Lung (tissue), 12 donors: ENCODE measurements around the gene RASA3. TPM values are rescaled to one million over a fixed set of nuclear protein-coding genes. Genes with fewer than 3 reads are reported as not detected.

Source experiments
- ATAC-seq: fragments of 200-7000 bp; cut with Tn5 transposase; one replicate; pipeline ENCODE4 v1.9.1; 2020; ENCODE audit warnings: moderate number of reproducible peaks; ENCODE audit not compliant: insufficient read depth, low FRiP score
- DNase-seq, 3 donors: peaks; one replicate each; pipeline ENCODE4 v3.0.0-alpha.2; 2013 to 2017
- H3K27ac ChIP-seq, 2 donors: one replicate each; pipeline ENCODE4 v1.5.1; 2013; ENCODE audit warnings: mild to moderate bottlenecking in 2 of 2, moderate library complexity in 2 of 2, control low read depth in 1 of 2, inconsistent platforms in 1 of 2, low read depth in 1 of 2, low read length in 1 of 2
- H3K27me3 ChIP-seq, 3 donors: one replicate each; pipeline ENCODE4 v1.5.1; 2013; ENCODE audit warnings: low read length in 2 of 3; ENCODE audit not compliant: control insufficient read depth in 3 of 3, insufficient read depth in 3 of 3
- H3K36me3 ChIP-seq, 4 donors: one replicate each; pipeline ENCODE4 v1.5.1; 2013; ENCODE audit warnings: low read length in 4 of 4, mild to moderate bottlenecking in 1 of 4, moderate library complexity in 1 of 4; ENCODE audit not compliant: control insufficient read depth in 4 of 4, insufficient read depth in 4 of 4
- H3K4me1 ChIP-seq, 5 donors: one replicate each; pipeline ENCODE4 v1.5.1; 2013; ENCODE audit warnings: low read length in 5 of 5, mild to moderate bottlenecking in 2 of 5, moderate library complexity in 1 of 5; ENCODE audit not compliant: control insufficient read depth in 5 of 5, insufficient read depth in 5 of 5
- H3K4me3 ChIP-seq: one replicate; pipeline ENCODE4 v1.5.1; 2013; ENCODE audit warnings: mild to moderate bottlenecking, control low read depth, moderate library complexity
- H3K9ac ChIP-seq, 2 donors: one replicate each; pipeline ENCODE4 v1.5.1; 2013; ENCODE audit warnings: low read length in 2 of 2, control low read depth in 1 of 2; ENCODE audit not compliant: insufficient read depth in 1 of 2
- H3K9me3 ChIP-seq, 4 donors: one replicate each; pipeline ENCODE4 v1.5.1; 2013; ENCODE audit warnings: low read length in 3 of 4, mild to moderate bottlenecking in 1 of 4, moderate library complexity in 1 of 4; ENCODE audit not compliant: control insufficient read depth in 4 of 4, insufficient read depth in 3 of 4
- WGBS, 2 donors: extraction: QIAGEN DNeasy Blood & Tissue Kit; methylation state at CpG; one replicate each; pipeline ENCODE4 v1.1.7; 2013; 5-methylcytosine and 5-hydroxymethylcytosine counted together
- polyA plus RNA-seq, 2 donors: library from polyadenylated mRNA; stranded (reverse); fragments of 200-250 nt; gene quantifications; one replicate each; pipeline ENCODE4 v1.2.1, GENCODE V29; 2013
- total RNA-seq, 2 donors: library from RNA; depleted of rRNA in 1 of 2; stranded (reverse); fragments of >200 nt in 1 of 2; gene quantifications; one replicate each; pipeline ENCODE4 v1.2.1, GENCODE V29; 2014 to 2021
- TF ChIP-seq, protein P1 (sequence below): IDR thresholded peaks from 2 replicates; pipeline ENCODE4 v1.5.1; 2012; ENCODE audit warnings: mild to moderate bottlenecking; ENCODE audit errors: control extremely low read depth, extremely low read depth
- donor health status: control.
- donor health status: control.
- donor health status: Bipolar disorder and iron deficiency.
- donor health status: healthy.
- donor health status: DM: yes; HTN: yes; CAD: no.

RASA3 gene
- total and polyA plus RNA-seq, 4 donors: 7.4 to 22.8 (median 16.2) TPM

DNA sequence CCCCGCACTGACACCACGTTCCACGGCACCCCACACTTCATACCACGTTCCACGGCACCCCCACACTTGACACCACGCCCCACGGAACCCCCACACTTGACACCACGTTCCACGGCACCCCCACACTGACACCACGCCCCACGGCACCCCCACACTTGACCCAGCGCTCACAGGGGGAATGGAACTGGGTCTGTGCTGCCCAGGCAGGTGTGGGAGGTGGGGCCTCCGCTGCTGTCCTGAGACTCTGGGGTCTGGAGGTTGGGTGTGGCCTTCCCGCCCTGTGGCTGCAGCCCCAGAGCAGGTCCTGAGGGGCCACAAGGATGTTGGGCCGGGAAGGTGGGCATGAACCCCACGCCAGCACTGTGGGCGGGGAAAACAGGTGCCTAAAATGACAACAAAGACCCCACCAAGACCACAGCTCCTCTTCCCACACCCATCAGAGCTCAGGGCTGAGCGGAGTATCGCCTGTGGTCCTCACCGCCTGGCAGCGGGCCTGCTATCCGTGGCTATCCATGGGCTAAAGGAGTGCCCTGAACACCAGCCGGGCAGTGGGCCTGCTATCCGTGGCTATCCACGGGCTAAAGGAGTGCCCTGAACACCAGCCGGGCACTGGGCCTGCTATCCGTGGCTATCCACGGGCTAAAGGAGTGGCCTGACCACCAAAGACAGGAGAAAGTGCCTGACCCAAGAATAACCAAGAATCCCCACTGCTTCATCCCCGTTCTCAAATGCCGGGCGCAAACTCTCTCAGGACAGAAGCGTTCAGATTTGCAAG, 98.7 kb downstream of the RASA3 start:
- 95 to 97% methylated on average over 32 of the region's 32 CpGs for WGBS, 2 donors
- ATAC-seq (no peak), DNase-seq (no peak)
- Histone ChIP-seq H3K36me3 (peaks cover 0 to 5% (median 0%) of the 10 kb centered on the region in 4 donors), H3K4me1 (peaks cover 4 to 16% (median 7%) of the 10 kb centered on the region in 5 donors), H3K4me3 (no peak overlapping the region), H3K9ac (no peak overlapping the region), H3K27me3 (peaks cover 0 to 2% (median 0%) of the 10 kb centered on the region in 3 donors), H3K27ac (no peak overlapping the region), H3K9me3 (no peaks in the 10 kb centered on the region)
- TF ChIP-seq, protein P1, sequence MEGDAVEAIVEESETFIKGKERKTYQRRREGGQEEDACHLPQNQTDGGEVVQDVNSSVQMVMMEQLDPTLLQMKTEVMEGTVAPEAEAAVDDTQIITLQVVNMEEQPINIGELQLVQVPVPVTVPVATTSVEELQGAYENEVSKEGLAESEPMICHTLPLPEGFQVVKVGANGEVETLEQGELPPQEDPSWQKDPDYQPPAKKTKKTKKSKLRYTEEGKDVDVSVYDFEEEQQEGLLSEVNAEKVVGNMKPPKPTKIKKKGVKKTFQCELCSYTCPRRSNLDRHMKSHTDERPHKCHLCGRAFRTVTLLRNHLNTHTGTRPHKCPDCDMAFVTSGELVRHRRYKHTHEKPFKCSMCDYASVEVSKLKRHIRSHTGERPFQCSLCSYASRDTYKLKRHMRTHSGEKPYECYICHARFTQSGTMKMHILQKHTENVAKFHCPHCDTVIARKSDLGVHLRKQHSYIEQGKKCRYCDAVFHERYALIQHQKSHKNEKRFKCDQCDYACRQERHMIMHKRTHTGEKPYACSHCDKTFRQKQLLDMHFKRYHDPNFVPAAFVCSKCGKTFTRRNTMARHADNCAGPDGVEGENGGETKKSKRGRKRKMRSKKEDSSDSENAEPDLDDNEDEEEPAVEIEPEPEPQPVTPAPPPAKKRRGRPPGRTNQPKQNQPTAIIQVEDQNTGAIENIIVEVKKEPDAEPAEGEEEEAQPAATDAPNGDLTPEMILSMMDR: no peak

DNA sequence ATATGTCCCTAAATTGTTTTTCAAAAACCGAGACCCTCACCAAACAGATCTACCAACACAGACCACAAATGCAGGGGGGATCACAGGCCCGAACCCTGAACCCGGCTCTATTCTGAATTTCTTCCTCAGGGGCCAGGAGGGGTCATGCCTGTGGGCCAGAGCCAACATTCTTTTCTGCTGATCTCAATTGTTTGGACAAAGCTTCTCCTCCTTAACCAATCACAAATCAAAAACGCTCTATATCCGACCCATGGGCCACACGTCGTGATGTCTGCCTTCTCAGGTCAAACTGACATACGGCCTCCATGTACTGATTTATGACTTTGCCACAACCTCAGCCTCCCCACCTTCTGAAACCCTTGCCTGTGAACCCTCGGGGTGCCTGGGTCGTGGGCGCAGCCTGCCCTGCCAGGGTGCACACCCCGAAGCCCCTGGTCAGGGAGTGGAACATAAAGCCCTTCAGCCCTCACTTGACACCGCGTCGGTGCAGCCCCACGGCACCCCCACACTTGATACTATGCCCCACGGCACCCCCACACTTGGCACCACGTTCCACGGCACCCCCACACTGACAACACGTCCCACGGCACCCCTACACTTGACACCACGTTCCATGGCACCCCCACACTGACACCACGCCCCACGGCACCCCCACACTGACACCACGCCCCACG, 100.2 kb downstream of the RASA3 start:
- Histone ChIP-seq H3K27me3 (peaks cover 0 to 2% (median 0%) of the 10 kb centered on the region in 3 donors), H3K9ac (peak overlapping the region in 1 of 2 donors; percentile 19), H3K4me3 (no peak overlapping the region), H3K36me3 (peaks cover 0 to 5% (median 0%) of the 10 kb centered on the region in 4 donors), H3K27ac (peak overlapping the region in 1 of 2 donors; percentile 52), H3K4me1 (peaks cover 5 to 23% (median 11%) of the 10 kb centered on the region in 5 donors), H3K9me3 (no peaks in the 10 kb centered on the region)
- DNase-seq (peak; percentile 70 to 78 (median 76)), ATAC-seq (no peak)
- TF ChIP-seq, protein P1: no peak
- 76 to 88% methylated on average over 24 to 26 of the region's 26 CpGs for WGBS, 2 donors

DNA sequence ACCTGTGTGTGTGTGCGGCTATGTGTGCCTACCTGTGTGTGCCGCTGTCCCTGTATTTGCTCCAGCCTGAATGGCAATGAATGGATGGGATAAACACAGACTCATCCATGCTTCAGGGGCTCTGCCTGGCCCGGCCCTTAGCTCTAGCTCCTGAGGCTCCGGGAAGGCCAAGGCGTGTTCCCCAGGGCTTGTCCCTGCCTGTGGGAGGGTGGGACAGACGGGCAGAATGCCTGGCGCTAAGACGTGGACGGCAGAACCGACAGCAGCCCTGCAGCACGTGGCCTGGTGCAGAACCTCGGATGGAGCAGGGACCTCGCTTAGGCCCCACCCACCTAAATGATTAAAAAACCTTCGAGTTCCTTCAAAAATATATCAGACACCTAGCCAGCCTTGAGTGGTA, 100.8 kb downstream of the RASA3 start:
- H3K9ac ChIP-seq: no peak overlapping the region
- peaks cover 0 to 5% (median 0%) of the 10 kb centered on the region in 4 donors for H3K36me3 ChIP-seq
- no peak overlapping the region for H3K4me3 ChIP-seq
- TF ChIP-seq, protein P1: no peak
- peaks cover 5 to 29% (median 13%) of the 10 kb centered on the region in 5 donors for H3K4me1 ChIP-seq
- DNase-seq: no peak
- H3K27me3 ChIP-seq: peaks cover 0 to 2% (median 0%) of the 10 kb centered on the region in 3 donors
- 73 to 83% methylated on average over 14 of the region's 14 CpGs for WGBS, 2 donors
- no peaks in the 10 kb centered on the region for H3K9me3 ChIP-seq
- H3K27ac ChIP-seq: no peak overlapping the region
- ATAC-seq: no peak
